ENCODE measurements around the gene IGSF9.

DNA sequence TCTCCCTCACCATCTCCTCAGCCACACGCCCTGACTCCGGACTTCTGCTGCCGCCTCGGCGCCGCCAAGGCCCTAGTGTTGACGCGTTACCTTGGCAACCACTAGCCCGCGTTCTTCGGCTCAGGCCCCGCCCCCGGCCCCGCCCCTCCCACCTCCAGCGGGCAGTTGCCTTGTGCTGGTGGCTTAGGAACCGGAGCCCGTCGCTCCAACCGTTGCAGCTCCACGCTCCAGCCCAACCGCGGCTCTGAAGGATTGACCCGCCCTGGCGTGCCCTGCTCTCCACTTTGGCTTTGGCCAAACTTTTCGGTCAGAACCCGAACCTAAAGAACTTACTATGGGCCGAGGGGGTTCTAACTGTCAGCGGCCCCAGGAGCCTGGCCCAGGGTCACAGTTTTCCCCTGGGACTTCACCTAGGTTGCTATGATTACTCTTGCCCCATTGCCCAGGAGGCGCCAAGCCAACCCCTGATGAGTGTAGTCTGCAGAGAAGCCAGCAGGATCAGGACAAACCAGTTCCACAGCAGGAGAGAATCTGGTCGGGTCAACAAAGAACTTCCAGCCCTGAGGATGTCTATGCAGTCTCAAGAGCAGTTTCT, 45.2 kb downstream of the IGSF9 start, which contains the start of gene CFAP45:
- TF ChIP-seq CTCF (IDR thresholded peaks at IDR 0.05) (peak in 1 of 6 experiments; percentile 15), POLR2A (IDR thresholded peaks at IDR 0.05) (no peak)

Data from thyroid gland (tissue), 4 donors.